HepG2 (cell line): Measurements from ENCODE around the gene AIF1. TPM values are rescaled to one million over a fixed set of nuclear protein-coding genes. Genes with fewer than 3 reads are reported as not detected.

Experiments
- CHCHD3 ChIP-seq: sonication (generic); formaldehyde crosslinking; IDR thresholded peaks from 2 replicates; pipeline ENCODE4 v1.8.0; 2022; ENCODE audit warnings: mild to moderate bottlenecking, missing genetic modification reagents, moderate library complexity
- CREM ChIP-seq, 2 experiments: sonication (generic) in 1 of 2; formaldehyde crosslinking in 1 of 2; IDR thresholded peaks; 2 replicates each; pipeline versions ENCODE4 v1.4.0 to v1.6.1; 2016 to 2020; ENCODE audit warnings: antibody characterized with exemption in 1 of 2, mild to moderate bottlenecking in 1 of 2, missing genetic modification reagents in 1 of 2
- EEA1 ChIP-seq: sonication (generic); formaldehyde crosslinking; IDR thresholded peaks from 2 replicates; pipeline ENCODE4 v1.5.1; 2020; ENCODE audit warnings: mild to moderate bottlenecking, missing genetic modification reagents, borderline replicate concordance
- GLI4 ChIP-seq: sonication (generic); formaldehyde crosslinking; IDR thresholded peaks from 2 replicates; pipeline ENCODE4 v1.5.1; 2020; ENCODE audit warnings: missing genetic modification reagents, mild to moderate bottlenecking, moderate library complexity, borderline replicate concordance
- HNRNPH1 ChIP-seq: fragments of 200-400 bp; formaldehyde crosslinking; optimal IDR thresholded peaks from 2 replicates; pipeline ENCODE3; 2017; ENCODE audit warnings: mild to moderate bottlenecking, low read depth, low read length
- HOXA7 ChIP-seq: sonication (generic); formaldehyde crosslinking; IDR thresholded peaks from 2 replicates; pipeline ENCODE4 v1.8.1; 2022; ENCODE audit warnings: mild to moderate bottlenecking, missing genetic modification reagents, moderate library complexity
- POGK ChIP-seq: sonication (generic); formaldehyde crosslinking; conservative IDR thresholded peaks from 2 replicates; pipeline ENCODE4 v1.8.0; 2022; ENCODE audit warnings: mild to moderate bottlenecking, moderate library complexity, missing genetic modification reagents
- RERE ChIP-seq: IDR thresholded peaks from 2 replicates; pipeline ENCODE4 v1.6.1; 2016; ENCODE audit warnings: low read depth, missing genetic modification reagents, missing compliant biosample characterization
- RFXAP ChIP-seq: sonication (generic); formaldehyde crosslinking; IDR thresholded peaks from 2 replicates; pipeline ENCODE4 v1.4.0; 2020; ENCODE audit warnings: missing genetic modification reagents, borderline replicate concordance
- SKIL ChIP-seq: sonication (generic); formaldehyde crosslinking; IDR thresholded peaks from 2 replicates; pipeline ENCODE4 v1.8.0; 2022; ENCODE audit warnings: missing genetic modification reagents, mild to moderate bottlenecking, moderate library complexity, borderline replicate concordance
- SNAI1 ChIP-seq: sonication (generic); formaldehyde crosslinking; IDR thresholded peaks from 2 replicates; pipeline ENCODE4 v1.5.0; 2020; ENCODE audit warnings: mild to moderate bottlenecking, missing genetic modification reagents, borderline replicate concordance
- TBX2 ChIP-seq: sonication (generic); formaldehyde crosslinking; IDR thresholded peaks from 2 replicates; pipeline ENCODE4 v1.5.0; 2020; ENCODE audit warnings: missing genetic modification reagents, mild to moderate bottlenecking, borderline replicate concordance
- XRCC5 ChIP-seq: fragments of 200-400 bp; formaldehyde crosslinking; optimal IDR thresholded peaks from 2 replicates; pipeline ENCODE3; 2017; ENCODE audit warnings: mild to moderate bottlenecking, low read length
- ZNF230 ChIP-seq: sonication (generic); formaldehyde crosslinking; IDR thresholded peaks from 2 replicates; pipeline ENCODE4 v1.4.0; 2020; ENCODE audit warnings: mild to moderate bottlenecking, missing genetic modification reagents
- ZNF589 ChIP-seq: sonication (generic); formaldehyde crosslinking; conservative IDR thresholded peaks from 2 replicates; pipeline ENCODE4 v1.8.0; 2022; ENCODE audit warnings: mild to moderate bottlenecking, moderate library complexity, missing genetic modification reagents
- polyA plus RNA-seq, 8 experiments: library from polyadenylated mRNA; depleted of rRNA in 3 of 8; stranded (reverse) in 7 of 8; unstranded in 1 of 8; fragments of >200 nt; fragmentation: Illumina TruSeq in 4 of 8; extraction: Trizol in 4 of 8; gene quantifications; 2 replicates each; pipeline versions ENCODE4 v1.2.1 to v1.2.3, GENCODE V29; 2011 to 2016; ENCODE audit warnings: low read depth in 4 of 8, missing spikeins in 1 of 8, mixed read lengths in 1 of 8; ENCODE audit not compliant: insufficient read depth in 1 of 8
- total RNA-seq, 5 experiments: library from RNA; depleted of rRNA; stranded (reverse); fragments of >200 nt; fragmentation: Illumina TruSeq; extraction: Trizol; gene quantifications; 2 replicates each; pipeline ENCODE4 v1.2.3, GENCODE V29; 2016; ENCODE audit warnings: low read depth in 1 of 5
- TF ChIP-seq, protein P1 (sequence below): sonication (generic); formaldehyde crosslinking; IDR thresholded peaks from 2 replicates; pipeline ENCODE4 v1.8.0; 2022; ENCODE audit warnings: missing genetic modification reagents, mild to moderate bottlenecking, inconsistent platforms, borderline replicate concordance

The AIF1 gene
- total and polyA plus RNA-seq, 2 of the 13 experiments (the other 11 are each of a cell fraction or from before 2014, with no cell fraction given) = 1.5 TPM; not detected in 1

DNA sequence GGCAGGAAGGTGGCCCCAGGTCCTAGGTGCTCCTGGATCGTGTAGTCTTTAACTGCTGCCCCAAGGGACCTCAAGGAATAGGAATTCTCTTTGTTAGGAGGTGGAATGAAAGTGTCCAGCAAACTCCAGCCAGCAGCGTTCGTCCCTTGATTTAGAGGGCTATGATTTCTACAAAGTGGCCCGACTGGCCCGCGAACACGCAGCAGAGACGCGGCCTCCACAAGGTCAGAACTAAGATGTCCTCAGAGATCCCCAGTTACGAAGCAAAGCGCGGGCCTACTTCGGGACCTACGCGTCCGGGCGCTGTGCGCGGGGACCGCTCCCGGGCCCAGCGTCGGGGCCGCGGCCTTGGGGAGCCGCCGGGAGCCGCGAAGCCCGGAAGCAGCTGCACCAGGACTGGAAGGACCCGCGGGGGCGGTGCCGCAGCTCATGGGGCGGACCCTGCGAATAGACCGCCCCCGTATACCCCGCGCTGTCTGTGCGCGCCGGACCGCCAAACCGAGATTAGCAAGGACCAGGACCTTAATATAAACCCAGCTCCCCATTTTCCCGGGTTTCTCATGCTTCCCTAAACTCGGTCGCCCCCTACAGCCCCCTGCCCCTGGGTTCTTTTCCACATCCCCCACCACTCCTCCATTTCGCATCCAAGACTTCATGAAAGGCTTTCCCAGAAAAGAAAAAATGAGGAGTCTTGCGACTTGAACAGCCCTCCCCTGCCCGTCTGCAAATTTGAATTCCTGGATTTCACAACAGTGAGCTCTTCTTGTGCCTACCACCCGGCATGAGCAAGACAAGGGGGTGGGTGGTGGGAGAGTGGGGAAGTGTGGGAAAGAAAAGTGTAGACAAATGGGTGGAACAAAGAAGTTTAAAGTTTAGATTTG is 45.6 kb downstream of the AIF1 start, which contains the start of gene C6orf47 (continued):
- TF ChIP-seq, protein P1, sequence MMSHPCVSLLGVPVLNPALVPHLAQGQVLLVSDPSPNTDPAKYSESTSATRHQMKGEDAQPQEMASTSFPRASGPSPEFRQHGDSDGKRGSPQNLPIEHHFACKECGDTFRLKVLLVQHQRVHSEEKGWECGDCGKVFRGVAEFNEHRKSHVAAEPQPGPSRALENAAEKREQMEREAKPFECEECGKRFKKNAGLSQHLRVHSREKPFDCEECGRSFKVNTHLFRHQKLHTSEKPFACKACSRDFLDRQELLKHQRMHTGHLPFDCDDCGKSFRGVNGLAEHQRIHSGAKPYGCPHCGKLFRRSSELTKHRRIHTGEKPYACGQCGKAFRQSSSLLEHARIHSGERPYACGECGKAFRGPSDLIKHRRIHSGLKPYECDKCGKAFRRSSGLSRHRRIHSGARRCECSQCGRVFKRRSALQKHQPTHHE (CRISPR knock-in tag) = 0 out of 2 replicates have a peak, but pooled peaks have one; percentile 63
- TF ChIP-seq RERE (CRISPR knock-in tag) (no peak), ZNF589 (no peak), CHCHD3 (CRISPR knock-in tag) (0 out of 2 replicates have a peak, but pooled peaks have one; percentile 49), CREM (IDR thresholded peaks at IDR 0.05) (no peak; the same call in 1 of the 2 replicates), CREM (CRISPR knock-in tag; IDR thresholded peaks at IDR 0.05) (no peak), ZNF230 (no peak), TBX2 (peak; percentile 88; the same call in 1 of the 2 replicates), RFXAP (CRISPR knock-in tag) (no peak; the same call in 1 of the 2 replicates), POGK (CRISPR knock-in tag) (peak; percentile 84), GLI4 (CRISPR knock-in tag) (no peak), SNAI1 (CRISPR knock-in tag) (no peak), XRCC5 (peak; percentile 75), HOXA7 (CRISPR knock-in tag) (no peak), SKIL (CRISPR knock-in tag) (no peak), EEA1 (CRISPR knock-in tag) (no peak; the same call in 1 of the 2 replicates), HNRNPH1 (peak; percentile 16)
